ENCODE data around the gene TNRC6C.
"Not testable (repeated sequence)": the region's sequence is repeated elsewhere in the genome, so short reads cannot be mapped to it uniquely, and the experiment has no call there.

Gene TNRC6C

DNA sequence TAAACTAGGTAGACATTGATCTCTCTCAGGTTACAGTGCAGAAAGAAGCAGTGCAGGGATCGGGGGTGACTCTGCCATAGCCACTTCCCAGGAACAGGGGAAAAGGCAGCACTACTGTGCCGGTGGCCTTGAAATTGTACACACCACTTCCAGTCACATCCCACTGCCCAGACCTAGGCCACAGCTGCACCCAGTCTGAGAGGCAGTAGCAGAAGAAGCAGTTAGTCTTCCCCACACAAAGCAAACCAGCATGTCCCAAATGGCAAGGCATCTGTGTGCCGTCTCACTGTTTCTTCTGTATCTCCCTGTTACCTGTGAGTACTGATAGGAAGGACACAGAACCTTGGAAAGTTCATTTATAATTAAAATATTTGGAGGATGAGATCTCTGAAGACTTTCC, 123.0 kb downstream of the TNRC6C start:
- H3K9me3 ChIP-seq (ENCODE audit: low read length), result no peaks in the 10 kb centered on the region
- H3K36me3 ChIP-seq (ENCODE audit: insufficient read depth, low read length), result peaks cover 71% of the 10 kb centered on the region
- no peak overlapping the region for H3K4me3 ChIP-seq (ENCODE audit: low read length)
- no peak overlapping the region for H2AFZ ChIP-seq (ENCODE audit: low read depth, low read length)
- no peaks in the 10 kb centered on the region for H3K27me3 ChIP-seq (ENCODE audit: insufficient read depth, low read length)
- H3K4me1 ChIP-seq (ENCODE audit: insufficient read depth, low read length), result peaks cover 10% of the 10 kb centered on the region

DNA sequence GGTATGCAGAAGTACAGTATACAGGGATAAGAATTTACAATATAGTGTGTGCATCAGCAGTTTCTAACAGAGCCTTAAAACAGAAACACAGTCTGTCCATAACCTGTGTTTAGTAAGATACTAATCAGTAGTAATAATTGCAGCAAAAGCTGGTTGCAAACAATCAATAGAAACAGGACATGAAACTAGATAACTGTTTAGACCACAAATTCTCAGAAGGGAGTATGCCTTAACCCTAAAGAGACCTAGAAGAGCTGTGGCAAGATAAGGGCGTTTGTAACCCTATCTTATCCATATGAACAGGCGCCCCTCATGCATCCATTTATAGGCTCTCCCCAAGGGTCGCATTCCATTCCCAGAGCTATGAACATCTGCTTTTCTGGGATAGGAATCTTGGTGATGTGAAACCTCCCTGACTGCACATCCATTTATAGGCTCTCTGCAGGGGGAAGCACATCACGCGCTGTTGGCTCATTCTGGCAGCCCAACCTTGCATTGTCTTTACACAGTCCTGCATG, 123.9 kb downstream of the TNRC6C start:
- H3K27me3 ChIP-seq (ENCODE audit: insufficient read depth, low read length); H2AFZ ChIP-seq (ENCODE audit: low read depth, low read length); H3K4me3 ChIP-seq (ENCODE audit: low read length); H3K9me3 ChIP-seq (ENCODE audit: low read length); H3K4me1 ChIP-seq (ENCODE audit: insufficient read depth, low read length): not testable (repeated sequence)
- H3K36me3 ChIP-seq (ENCODE audit: insufficient read depth, low read length), result peaks cover 71% of the 10 kb centered on the region

DNA sequence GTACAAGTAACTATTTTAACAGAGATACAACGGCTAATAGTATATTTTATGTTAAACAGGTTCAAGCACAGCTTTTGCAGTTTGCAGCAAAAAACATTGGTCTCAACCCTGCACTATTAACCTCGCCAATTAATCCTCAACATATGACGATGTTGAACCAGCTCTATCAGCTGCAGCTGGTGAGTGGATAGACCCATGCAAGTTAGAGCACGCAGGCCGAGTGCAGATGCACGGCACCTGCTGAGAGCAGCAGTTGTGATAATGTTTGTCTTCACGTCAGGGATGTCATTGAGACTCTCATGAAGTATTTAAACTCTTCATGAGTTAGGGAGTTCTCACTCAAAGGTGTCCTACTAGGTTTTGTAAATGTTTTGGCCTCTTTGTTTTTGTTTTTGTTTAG, 124.5 kb downstream of the TNRC6C start:
- H3K36me3 ChIP-seq (ENCODE audit: insufficient read depth, low read length), result peaks cover 71% of the 10 kb centered on the region
- H3K27me3 ChIP-seq (ENCODE audit: insufficient read depth, low read length), result no peaks in the 10 kb centered on the region

DNA sequence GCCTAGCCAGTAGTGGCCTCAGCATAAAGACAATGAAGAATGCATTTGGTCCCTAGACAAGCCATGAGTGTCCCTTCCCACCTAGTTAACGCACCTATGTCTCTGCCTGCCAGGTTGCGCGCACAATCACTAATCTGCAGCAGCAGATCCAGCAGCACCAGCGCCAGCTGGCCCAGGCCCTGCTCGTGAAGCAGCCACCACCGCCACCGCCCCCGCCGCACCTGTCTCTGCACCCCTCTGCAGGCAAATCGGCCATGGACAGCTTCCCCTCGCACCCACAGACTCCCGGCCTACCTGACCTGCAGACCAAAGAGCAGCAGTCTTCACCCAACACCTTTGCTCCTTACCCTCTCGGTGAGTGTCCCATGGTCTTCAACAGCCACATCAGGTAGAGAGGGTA, 128.2 kb downstream of the TNRC6C start:
- peaks cover 6% of the 10 kb centered on the region for H3K4me1 ChIP-seq (ENCODE audit: insufficient read depth, low read length)
- peaks cover 72% of the 10 kb centered on the region for H3K36me3 ChIP-seq (ENCODE audit: insufficient read depth, low read length)
- H3K9me3 ChIP-seq (ENCODE audit: low read length), result no peaks in the 10 kb centered on the region
- H3K27me3 ChIP-seq (ENCODE audit: insufficient read depth, low read length), result no peaks in the 10 kb centered on the region
- H2AFZ ChIP-seq (ENCODE audit: low read depth, low read length), result no peak overlapping the region
- no peak overlapping the region for H3K4me3 ChIP-seq (ENCODE audit: low read length)

More for the DNA sequence above, 124.5 kb downstream of the TNRC6C start:
- H2AFZ ChIP-seq (ENCODE audit: low read depth, low read length), result no peak overlapping the region
- peaks cover 10% of the 10 kb centered on the region for H3K4me1 ChIP-seq (ENCODE audit: insufficient read depth, low read length)
- no peaks in the 10 kb centered on the region for H3K9me3 ChIP-seq (ENCODE audit: low read length)
- no peak overlapping the region for H3K4me3 ChIP-seq (ENCODE audit: low read length)

DNA sequence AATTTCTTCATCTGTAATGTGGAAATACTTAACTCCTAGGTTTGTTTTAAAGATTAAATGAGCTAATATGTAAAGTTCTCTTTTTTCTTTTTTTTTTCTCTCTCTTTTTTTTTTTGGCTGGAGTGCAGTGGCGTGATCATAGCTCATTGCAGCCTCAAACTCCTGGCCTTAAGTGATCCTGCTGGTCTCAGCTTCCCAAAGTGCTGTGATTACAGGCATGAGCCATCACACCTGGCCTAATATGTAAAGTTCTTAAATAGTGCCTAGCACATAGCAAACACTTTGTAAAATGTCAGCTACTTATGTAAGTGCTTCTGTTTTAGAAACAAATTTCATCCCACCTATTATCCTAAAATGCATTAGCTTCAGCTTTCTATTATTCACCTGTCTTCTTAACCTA, 130.0 kb downstream of the TNRC6C start:
- Histone ChIP-seq H2AFZ (ENCODE audit: low read depth, low read length) (no peak overlapping the region), H3K4me3 (ENCODE audit: low read length) (no peak overlapping the region), H3K4me1 (ENCODE audit: insufficient read depth, low read length) (no peaks in the 10 kb centered on the region), H3K27me3 (ENCODE audit: insufficient read depth, low read length) (no peaks in the 10 kb centered on the region), H3K36me3 (ENCODE audit: insufficient read depth, low read length) (peaks cover 81% of the 10 kb centered on the region), H3K9me3 (ENCODE audit: low read length) (no peaks in the 10 kb centered on the region)

DNA sequence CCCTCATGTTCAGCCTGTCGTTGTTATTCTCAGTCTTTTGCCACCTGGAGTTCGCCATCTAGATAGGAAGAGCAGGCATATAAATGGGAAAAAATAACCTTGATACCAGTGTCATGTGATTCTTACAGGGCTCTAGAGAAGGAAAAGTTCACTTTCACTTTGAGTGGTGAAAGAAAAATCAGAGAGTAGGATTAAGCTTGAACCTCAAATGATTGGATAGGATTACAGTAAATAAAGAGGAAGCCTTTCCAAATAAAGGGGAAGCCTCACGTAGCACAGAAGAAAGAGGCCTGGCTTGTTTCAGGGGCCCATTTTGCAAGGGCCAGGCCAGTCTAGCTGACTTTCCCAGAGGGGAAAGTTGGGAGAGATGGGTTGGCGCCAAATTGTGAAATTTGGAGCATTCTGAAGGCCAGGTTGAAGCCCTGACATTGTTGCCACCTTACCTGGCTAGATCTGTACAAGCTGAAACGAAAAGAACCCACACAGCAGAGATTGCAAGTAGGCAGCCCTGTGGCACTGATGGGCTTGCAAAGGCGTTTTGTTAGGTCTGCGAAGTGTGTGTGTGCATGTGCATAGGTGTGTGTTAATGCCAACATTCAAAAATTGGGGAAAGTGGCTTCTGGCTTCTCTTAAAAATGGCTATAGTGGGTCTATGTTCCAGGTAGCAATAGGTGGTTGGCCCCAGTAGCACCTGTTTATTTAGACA, 131.2 kb downstream of the TNRC6C start:
- Histone ChIP-seq H2AFZ (ENCODE audit: low read depth, low read length) (no peak overlapping the region), H3K27me3 (ENCODE audit: insufficient read depth, low read length) (no peaks in the 10 kb centered on the region), H3K4me1 (ENCODE audit: insufficient read depth, low read length) (no peaks in the 10 kb centered on the region), H3K36me3 (ENCODE audit: insufficient read depth, low read length) (peaks cover 84% of the 10 kb centered on the region), H3K4me3 (ENCODE audit: low read length) (no peak overlapping the region), H3K9me3 (ENCODE audit: low read length) (no peaks in the 10 kb centered on the region)

DNA sequence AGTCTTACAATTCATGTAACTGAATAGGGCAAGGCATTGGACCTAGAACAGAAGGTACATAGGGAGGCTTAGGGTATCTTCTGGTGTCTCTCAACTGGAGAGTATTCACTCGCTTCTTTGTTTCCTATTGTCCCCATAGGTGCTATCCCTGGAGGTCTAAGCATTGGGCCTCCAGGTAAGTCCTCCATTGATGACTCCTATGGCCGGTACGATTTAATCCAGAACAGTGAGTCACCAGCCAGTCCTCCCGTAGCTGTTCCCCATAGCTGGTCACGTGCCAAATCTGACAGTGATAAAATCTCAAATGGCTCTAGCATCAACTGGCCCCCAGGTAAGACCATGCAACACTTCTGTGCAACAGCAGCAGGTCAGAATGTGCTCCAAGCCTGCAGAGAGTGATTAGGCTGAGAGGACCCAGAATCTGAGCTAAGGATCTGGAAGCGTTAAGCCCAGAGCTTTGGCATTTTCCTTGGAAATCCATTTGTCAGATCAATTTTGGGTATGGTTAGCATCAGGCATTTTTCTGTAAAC, 134.4 kb downstream of the TNRC6C start:
- Histone ChIP-seq H3K4me1 (ENCODE audit: insufficient read depth, low read length) (no peaks in the 10 kb centered on the region), H2AFZ (ENCODE audit: low read depth, low read length) (no peak overlapping the region), H3K9me3 (ENCODE audit: low read length) (peaks cover under 1% of the 10 kb centered on the region), H3K27me3 (ENCODE audit: insufficient read depth, low read length) (no peaks in the 10 kb centered on the region), H3K4me3 (ENCODE audit: low read length) (no peak overlapping the region), H3K36me3 (ENCODE audit: insufficient read depth, low read length) (peaks cover 92% of the 10 kb centered on the region)

DNA sequence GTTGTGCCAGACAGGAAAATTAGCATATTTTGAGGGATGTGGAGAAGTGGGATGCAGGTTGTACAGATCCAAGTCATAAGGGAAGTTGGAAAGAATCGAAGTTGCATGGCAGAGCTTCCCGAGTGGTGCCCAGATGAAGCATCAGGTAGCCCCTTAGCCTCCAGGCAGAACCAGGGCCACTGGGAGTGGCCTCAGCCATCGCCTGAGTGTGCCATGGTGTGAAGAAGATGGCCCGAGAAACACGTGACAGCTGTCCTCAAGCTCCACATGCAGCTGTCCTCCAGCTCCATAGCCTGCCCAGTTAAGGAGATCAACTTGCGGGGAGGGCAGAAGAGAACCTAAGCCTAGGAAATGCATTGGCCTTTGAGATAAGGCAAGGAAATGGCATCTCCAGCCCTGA, 136.5 kb downstream of the TNRC6C start:
- peaks cover 13% of the 10 kb centered on the region for H3K9me3 ChIP-seq (ENCODE audit: low read length)
- H2AFZ ChIP-seq (ENCODE audit: low read depth, low read length), result no peak overlapping the region
- H3K36me3 ChIP-seq (ENCODE audit: insufficient read depth, low read length), result peaks cover 94% of the 10 kb centered on the region
- H3K4me3 ChIP-seq (ENCODE audit: low read length), result no peak overlapping the region
- H3K4me1 ChIP-seq (ENCODE audit: insufficient read depth, low read length), result no peaks in the 10 kb centered on the region
- H3K27me3 ChIP-seq (ENCODE audit: insufficient read depth, low read length), result no peaks in the 10 kb centered on the region

DNA sequence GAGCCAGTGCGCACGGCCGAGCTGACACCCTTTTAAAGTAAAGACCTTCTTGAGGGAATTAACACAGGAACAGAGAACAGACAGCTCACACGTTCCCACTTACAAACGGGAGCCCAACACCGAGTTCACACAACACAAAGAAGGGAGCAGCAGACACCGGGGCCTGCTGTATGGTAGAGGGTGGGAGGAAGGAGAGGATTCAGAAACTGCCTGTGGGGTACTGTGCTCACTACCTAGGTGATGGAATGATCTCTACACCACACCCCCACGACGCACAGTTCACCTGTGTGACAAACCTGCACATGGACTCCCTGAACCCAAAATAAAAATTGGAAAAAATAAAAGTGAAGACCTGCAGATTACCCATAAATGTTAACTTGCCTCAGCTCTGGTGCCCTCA, 137.6 kb downstream of the TNRC6C start:
- Histone ChIP-seq H3K4me3 (ENCODE audit: low read length) (no peak overlapping the region), H3K9me3 (ENCODE audit: low read length) (peaks cover 17% of the 10 kb centered on the region), H3K27me3 (ENCODE audit: insufficient read depth, low read length) (no peaks in the 10 kb centered on the region), H3K36me3 (ENCODE audit: insufficient read depth, low read length) (peaks cover 90% of the 10 kb centered on the region), H2AFZ (ENCODE audit: low read depth, low read length) (no peak overlapping the region), H3K4me1 (ENCODE audit: insufficient read depth, low read length) (no peaks in the 10 kb centered on the region)

DNA sequence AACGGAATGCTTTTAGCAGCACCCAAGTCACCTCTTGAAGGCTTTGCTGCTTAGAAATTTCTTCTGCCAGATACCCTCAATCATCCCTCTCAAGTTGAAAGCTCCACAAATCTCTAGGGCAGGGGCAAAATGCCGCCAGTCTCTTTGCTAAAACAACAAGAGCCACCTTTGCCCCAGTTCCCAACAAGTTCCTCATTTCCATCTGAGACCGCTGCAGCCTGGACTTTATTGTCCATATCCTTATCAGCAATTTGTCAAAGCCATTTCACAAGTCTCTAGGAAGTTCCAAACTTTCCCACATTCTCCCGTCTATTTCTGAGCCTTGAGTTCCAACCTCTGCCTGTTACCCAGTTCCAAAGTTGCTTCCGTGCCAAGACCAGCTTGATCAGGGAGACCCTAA, 142.6 kb downstream of the TNRC6C start:
- no peak overlapping the region for H2AFZ ChIP-seq (ENCODE audit: low read depth, low read length)
- peaks cover 17% of the 10 kb centered on the region for H3K9me3 ChIP-seq (ENCODE audit: low read length)
- H3K36me3 ChIP-seq (ENCODE audit: insufficient read depth, low read length), result peaks cover 79% of the 10 kb centered on the region
- no peaks in the 10 kb centered on the region for H3K27me3 ChIP-seq (ENCODE audit: insufficient read depth, low read length)
- no peaks in the 10 kb centered on the region for H3K4me1 ChIP-seq (ENCODE audit: insufficient read depth, low read length)
- no peak overlapping the region for H3K4me3 ChIP-seq (ENCODE audit: low read length)

DNA sequence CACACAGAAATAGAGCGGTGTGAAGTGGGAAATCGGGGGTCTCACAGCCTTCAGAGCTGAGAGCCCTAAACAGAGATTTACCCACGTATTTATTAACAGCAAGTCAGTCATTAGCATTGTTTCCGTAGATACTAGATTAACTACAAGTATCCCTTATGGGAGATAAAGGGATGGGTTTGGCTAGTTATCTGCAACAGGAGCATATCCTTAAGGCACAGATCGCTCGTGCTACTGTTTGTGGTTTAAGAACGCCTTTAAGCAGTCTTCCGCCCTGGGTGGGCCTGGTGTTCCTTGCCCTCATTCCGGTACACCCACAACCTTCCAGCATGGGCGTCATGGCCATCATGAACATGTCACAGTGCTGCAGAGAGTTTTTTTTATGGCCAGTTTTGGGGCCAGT, 143.0 kb downstream of the TNRC6C start:
- no peak overlapping the region for H2AFZ ChIP-seq (ENCODE audit: low read depth, low read length)
- no peaks in the 10 kb centered on the region for H3K27me3 ChIP-seq (ENCODE audit: insufficient read depth, low read length)
- H3K36me3 ChIP-seq (ENCODE audit: insufficient read depth, low read length), result peaks cover 75% of the 10 kb centered on the region
- H3K4me3 ChIP-seq (ENCODE audit: low read length), result no peak overlapping the region
- H3K9me3 ChIP-seq (ENCODE audit: low read length), result peaks cover 17% of the 10 kb centered on the region
- H3K4me1 ChIP-seq (ENCODE audit: insufficient read depth, low read length), result no peaks in the 10 kb centered on the region

DNA sequence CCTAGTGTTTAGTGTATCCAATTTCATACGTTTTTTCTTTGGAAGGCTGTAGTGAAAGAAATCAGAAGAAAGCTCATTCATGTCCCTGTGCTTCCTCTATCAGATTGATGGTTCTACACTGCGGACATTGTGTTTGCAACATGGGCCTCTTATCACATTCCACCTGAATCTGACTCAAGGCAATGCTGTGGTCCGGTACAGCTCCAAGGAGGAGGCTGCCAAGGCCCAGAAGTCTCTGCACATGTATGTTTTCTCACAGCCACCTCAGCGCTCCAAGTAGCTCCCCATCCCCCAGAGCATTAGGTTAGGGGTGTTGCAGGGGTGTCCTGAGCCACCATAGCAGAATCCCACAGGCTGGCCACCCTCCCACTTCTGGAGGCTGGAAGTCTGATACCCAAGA, 144.8 kb downstream of the TNRC6C start:
- Histone ChIP-seq H2AFZ (ENCODE audit: low read depth, low read length) (no peak overlapping the region), H3K4me3 (ENCODE audit: low read length) (no peak overlapping the region), H3K4me1 (ENCODE audit: insufficient read depth, low read length) (no peaks in the 10 kb centered on the region), H3K27me3 (ENCODE audit: insufficient read depth, low read length) (no peaks in the 10 kb centered on the region), H3K36me3 (ENCODE audit: insufficient read depth, low read length) (peaks cover 61% of the 10 kb centered on the region), H3K9me3 (ENCODE audit: low read length) (peaks cover 13% of the 10 kb centered on the region)

DNA sequence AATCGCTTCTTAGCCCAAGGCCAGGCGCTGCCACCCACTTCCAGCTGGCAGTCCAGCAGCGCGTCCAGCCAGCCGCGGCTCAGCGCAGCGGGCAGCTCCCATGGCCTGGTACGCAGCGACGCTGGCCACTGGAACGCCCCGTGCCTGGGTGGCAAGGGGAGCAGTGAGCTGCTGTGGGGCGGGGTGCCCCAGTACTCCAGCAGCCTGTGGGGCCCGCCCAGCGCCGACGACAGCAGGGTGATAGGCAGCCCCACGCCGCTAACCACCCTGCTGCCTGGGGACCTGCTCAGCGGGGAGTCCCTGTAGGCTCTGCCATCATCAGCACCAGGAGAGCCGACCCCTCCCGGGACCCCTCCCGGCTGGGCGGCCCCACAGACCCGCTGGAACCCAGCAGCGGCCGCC, 146.0 kb downstream of the TNRC6C start:
- no peak overlapping the region for H2AFZ ChIP-seq (ENCODE audit: low read depth, low read length)
- no peaks in the 10 kb centered on the region for H3K4me1 ChIP-seq (ENCODE audit: insufficient read depth, low read length)
- peaks cover 52% of the 10 kb centered on the region for H3K36me3 ChIP-seq (ENCODE audit: insufficient read depth, low read length)
- no peak overlapping the region for H3K4me3 ChIP-seq (ENCODE audit: low read length)
- peaks cover 6% of the 10 kb centered on the region for H3K9me3 ChIP-seq (ENCODE audit: low read length)
- no peaks in the 10 kb centered on the region for H3K27me3 ChIP-seq (ENCODE audit: insufficient read depth, low read length)

DNA sequence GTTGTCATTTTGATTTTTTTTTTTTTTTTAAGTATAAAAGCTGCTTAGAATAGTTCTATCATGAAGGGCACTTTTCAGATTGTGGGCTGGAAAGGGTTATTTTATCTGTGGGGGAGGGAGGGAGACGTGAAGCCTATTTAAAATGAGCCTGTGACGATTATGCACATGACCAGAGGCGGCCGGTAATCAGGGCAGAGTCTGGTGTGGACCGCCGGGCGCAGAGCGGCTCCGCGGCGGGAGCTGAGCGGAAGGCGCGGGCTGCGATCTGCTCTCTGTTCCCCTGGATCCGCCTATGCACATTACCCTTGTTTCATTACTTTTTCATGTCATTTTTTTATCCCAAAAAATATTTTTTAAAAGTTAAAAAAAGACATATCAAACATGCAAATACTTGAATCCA, 146.6 kb downstream of the TNRC6C start:
- H3K36me3 ChIP-seq (ENCODE audit: insufficient read depth, low read length), result peaks cover 47% of the 10 kb centered on the region
- H2AFZ ChIP-seq (ENCODE audit: low read depth, low read length), result no peak overlapping the region
- no peaks in the 10 kb centered on the region for H3K27me3 ChIP-seq (ENCODE audit: insufficient read depth, low read length)
- no peak overlapping the region for H3K4me3 ChIP-seq (ENCODE audit: low read length)
- peaks cover 3% of the 10 kb centered on the region for H3K9me3 ChIP-seq (ENCODE audit: low read length)
- no peaks in the 10 kb centered on the region for H3K4me1 ChIP-seq (ENCODE audit: insufficient read depth, low read length)

All from neuron (in vitro differentiated cells).